Sciatic nerve (tissue), 2 donors: ENCODE results near the gene CNTD1. TPM values are rescaled to one million over a fixed set of nuclear protein-coding genes. Genes with fewer than 3 reads are reported as not detected.
A peak's percentile ranks its signal among the peaks of the same experiment; 100 is the strongest.

Source experiments
- ATAC-seq: fragments of 200-7000 bp; cut with Tn5 transposase; one replicate; pipeline ENCODE4 v1.9.1; 2020; ENCODE audit warnings: mild to moderate bottlenecking, moderate library complexity
- DNase-seq: peaks from one replicate; pipeline ENCODE4 v3.0.0-alpha.2; 2020; ENCODE audit warnings: low spot score
- intact Hi-C: fragments of 100-400 bp; cut with DNase I; formaldehyde crosslinking; loops from one replicate; pipeline ENCODE4 v1.14.2; 2022
- total RNA-seq: library from RNA; stranded (reverse); fragmentation: NEBNext Ultra II Directional; extraction: Animal tissue kit (Norgen Biotek cat#: 25700); gene quantifications from one replicate; pipeline ENCODE4 v1.2.1, GENCODE V29; 2021
- donor health status: DM: no; HTN: no; CAD: no.
- donor health status: DM: no; HTN: no; CAD: no.

Gene CNTD1
- total RNA-seq, 1 donor from 2014 or later = 1.1 TPM

- no peak for DNase-seq
- ATAC-seq = no peak
- intact Hi-C loops = loop anchor here (10.0 kb wide), 1 partner anchor 583 kb away; no protein-coding TSS in a partner anchor
Observed at GRCh38 chr17:42797067-42798007, 1.3 kb upstream of the CNTD1 start.

- ATAC-seq (no peak), DNase-seq (no peak)
- intact Hi-C loops = loop anchor here (10.0 kb wide), 1 partner anchor 583 kb away; no protein-coding TSS in a partner anchor
Observed at GRCh38 chr17:42798011-42798382, 664 bp upstream of the CNTD1 start.

- intact Hi-C loops = no loop called here
- DNase-seq (no peak), ATAC-seq (no peak)
Observed at GRCh38 chr17:42803074-42803883, 4.6 kb downstream of the CNTD1 start.

GRCh38 chr17:42804918-42805367 is 6.3 kb downstream of the CNTD1 start:
- no peak for DNase-seq
- intact Hi-C loops = no loop called here
- no peak for ATAC-seq

- DNase-seq (no peak), ATAC-seq (no peak)
- intact Hi-C loops = no loop called here
Observed at GRCh38 chr17:42806249-42806648, 7.6 kb downstream of the CNTD1 start.

GRCh38 chr17:42809250-42809649 is 10.6 kb downstream of the CNTD1 start:
- intact Hi-C loops = no loop called here
- peak; percentile 97 for ATAC-seq
- DNase-seq = no peak

GRCh38 chr17:42814633-42815399 is 16.2 kb downstream of the CNTD1 start:
- DNase-seq (no peak), ATAC-seq (peak; percentile 90)
- intact Hi-C loops = no loop called here

GRCh38 chr17:42817866-42818265 is 19.2 kb downstream of the CNTD1 start:
- DNase-seq = no peak
- ATAC-seq = no peak
- intact Hi-C loops = no loop called here

- DNase-seq (no peak), ATAC-seq (no peak)
- intact Hi-C loops = no loop called here
Observed at GRCh38 chr17:42818379-42818778, 19.7 kb downstream of the CNTD1 start.

- DNase-seq (no peak), ATAC-seq (no peak)
- intact Hi-C loops = no loop called here
Observed at GRCh38 chr17:42819939-42820535, 21.4 kb downstream of the CNTD1 start.

GRCh38 chr17:42821176-42821575 is 22.5 kb downstream of the CNTD1 start:
- intact Hi-C loops = no loop called here
- no peak for ATAC-seq
- DNase-seq = no peak

- DNase-seq (no peak), ATAC-seq (no peak)
- intact Hi-C loops = no loop called here
Observed at GRCh38 chr17:42827472-42827871, 28.8 kb downstream of the CNTD1 start.

GRCh38 chr17:42830971-42831370 is 32.3 kb downstream of the CNTD1 start:
- DNase-seq (no peak), ATAC-seq (no peak)
- intact Hi-C loops = no loop called here

- peak; percentile 13 for ATAC-seq
- intact Hi-C loops = no loop called here
- DNase-seq = no peak
Observed at GRCh38 chr17:42832213-42832933, 33.7 kb downstream of the CNTD1 start.

- ATAC-seq (peak; percentile 98), DNase-seq (peak; percentile 94)
- intact Hi-C loops = no loop called here
Observed at GRCh38 chr17:42832934-42833766, 34.5 kb downstream of the CNTD1 start, which contains the start of gene PSME3. PSME3 (plus strand) TSS chr17:42833397; CDS start chr17:42833632, 235 bp downstream.

- DNase-seq (no peak), ATAC-seq (peak; percentile 28)
- intact Hi-C loops = no loop called here
Observed at GRCh38 chr17:42833767-42834422, 35.2 kb downstream of the CNTD1 start.

GRCh38 chr17:42835732-42836131 is 37.1 kb downstream of the CNTD1 start:
- intact Hi-C loops = no loop called here
- ATAC-seq (no peak), DNase-seq (no peak)
